IMR-90 (cell line): Measurements from ENCODE around the gene SNAPC4.

Experiments
- BHLHE40 ChIP-seq: fragments of 150-350 bp; IDR thresholded peaks from 2 replicates; pipeline ENCODE4 v1.6.1; 2016; ENCODE audit warnings: mild to moderate bottlenecking, low read depth, low read length
- CEBPB ChIP-seq: IDR thresholded peaks from 2 replicates; pipeline ENCODE4 v1.6.1; 2012; ENCODE audit warnings: low read depth, low read length, improper control_type of control experiment
- CTCF ChIP-seq: conservative IDR thresholded peaks from 2 replicates; pipeline ENCODE4 v1.5.1; 2012; ENCODE audit warnings: mild to moderate bottlenecking, low read depth, low read length, improper control_type of control experiment
- FOS ChIP-seq: fragments of 150-350 bp; IDR thresholded peaks from 2 replicates; pipeline ENCODE4 v1.6.1; 2016; ENCODE audit warnings: low read depth, low read length
- MAZ ChIP-seq: IDR thresholded peaks from 2 replicates; pipeline ENCODE4 v1.6.1; 2012; ENCODE audit warnings: low read depth, mild to moderate bottlenecking, low read length, improper control_type of control experiment, moderate library complexity, borderline replicate concordance
- NFE2L2 ChIP-seq: fragments of 150-350 bp; IDR thresholded peaks from 2 replicates; pipeline ENCODE4 v1.6.1; 2016; ENCODE audit warnings: low read depth, mild to moderate bottlenecking, low read length
- POLR2A ChIP-seq: IDR thresholded peaks from 2 replicates; pipeline ENCODE4 v1.6.1; 2012; ENCODE audit warnings: mild to moderate bottlenecking, low read depth, low read length
- RFX5 ChIP-seq: IDR thresholded peaks from 2 replicates; pipeline ENCODE4 v1.8.0; 2012; ENCODE audit warnings: low read depth, mild to moderate bottlenecking, low read length, moderate library complexity
- SMC3 ChIP-seq: fragments of 150-350 bp; IDR thresholded peaks from 2 replicates; pipeline ENCODE4 v1.6.1; 2016; ENCODE audit warnings: low read depth, mild to moderate bottlenecking, antibody characterized with exemption, low read length, moderate library complexity
- USF2 ChIP-seq: fragments of 150-350 bp; IDR thresholded peaks from 2 replicates; pipeline ENCODE4 v1.6.1; 2017; ENCODE audit warnings: mild to moderate bottlenecking, antibody characterized with exemption, low read length, low read depth

GRCh38 chr9:136418182-136419091 is 18.5 kb upstream of the SNAPC4 start:
- TF ChIP-seq RFX5 (no peak), CTCF (no peak), POLR2A (no peak), BHLHE40 (no peak), CEBPB (no peak), SMC3 (no peak), NFE2L2 (no peak), FOS (no peak), USF2 (no peak), MAZ (no peak)
